EL (cell line): ENCODE results near the gene ZSCAN20.
A peak's percentile ranks its signal among the peaks of the same experiment; 100 is the strongest.
"Not testable (repeated sequence)": the region's sequence is repeated elsewhere in the genome, so short reads cannot be mapped to it uniquely, and the experiment has no call there.

ENCODE experiments used
- DNase-seq: peaks from one replicate; pipeline ENCODE4 v3.0.0-alpha.2; 2016

ZSCAN20 gene

DNA sequence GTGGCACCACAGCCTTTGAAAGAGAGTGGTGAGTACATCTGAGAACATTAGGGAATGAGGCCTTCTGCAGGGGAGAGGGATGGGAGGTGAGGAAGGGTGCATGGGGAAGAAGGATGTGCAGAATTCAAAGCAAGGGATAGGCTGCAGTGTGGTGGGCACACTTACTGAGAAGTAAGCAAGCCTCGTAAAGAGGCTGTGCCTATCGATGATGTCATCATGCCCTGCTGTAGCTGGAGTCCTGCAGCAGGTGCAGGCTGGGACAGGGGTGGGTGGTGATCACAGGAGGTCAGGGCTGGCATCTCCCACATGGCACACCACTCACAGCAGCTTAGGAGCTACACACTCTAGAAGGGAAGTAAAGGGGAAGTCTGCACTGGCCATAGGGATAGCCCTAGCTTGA is 16.2 kb downstream of the ZSCAN20 start:
- no peak for DNase-seq

- no peak for DNase-seq
Observed at GRCh38 chr1:33494929-33495328, 22.5 kb downstream of the ZSCAN20 start.

DNA sequence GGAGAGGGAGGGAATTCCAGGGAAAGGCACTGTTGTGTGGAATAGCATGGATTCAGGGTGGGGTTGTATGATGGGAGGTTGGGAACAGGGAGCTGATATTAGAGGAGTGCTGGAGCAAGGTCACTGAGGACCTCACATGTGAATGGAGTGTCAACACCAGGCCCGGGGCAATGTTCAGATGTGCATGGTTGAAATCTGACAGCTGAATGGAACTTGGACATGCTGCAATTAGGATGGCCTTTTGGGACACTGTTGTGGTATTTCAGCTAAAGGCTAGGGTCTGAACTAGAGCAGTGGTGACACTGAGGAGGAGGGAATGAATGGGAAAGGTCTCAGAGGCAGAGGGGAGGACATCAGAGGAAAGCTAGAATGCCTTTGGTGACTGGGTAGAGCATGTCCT is 25.0 kb downstream of the ZSCAN20 start:
- DNase-seq, result no peak

- DNase-seq, result no peak
Observed at GRCh38 chr1:33500547-33500946, 28.1 kb downstream of the ZSCAN20 start.

GRCh38 chr1:33501309-33501708 is 28.9 kb downstream of the ZSCAN20 start:
- DNase-seq, result no peak

DNA sequence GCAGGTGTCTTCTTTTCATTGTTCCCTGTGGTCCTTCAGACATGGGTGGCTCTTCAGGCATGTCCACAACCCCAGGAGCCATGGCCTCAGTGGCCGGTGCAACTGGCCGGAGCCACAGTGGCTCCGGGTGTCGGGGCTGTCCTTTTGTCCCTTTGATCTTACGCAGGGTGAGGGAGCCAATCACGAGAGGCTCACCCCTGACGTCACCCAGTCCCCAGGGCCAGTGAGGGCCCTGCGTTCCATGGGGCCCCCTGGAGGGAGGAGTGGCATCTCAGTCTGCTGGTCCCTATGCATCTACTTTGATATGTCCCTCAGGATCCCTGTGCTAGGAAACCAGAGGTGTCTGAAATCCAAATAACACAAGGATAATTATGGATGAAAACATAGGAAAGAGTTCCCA is 29.3 kb downstream of the ZSCAN20 start:
- no peak for DNase-seq

DNA sequence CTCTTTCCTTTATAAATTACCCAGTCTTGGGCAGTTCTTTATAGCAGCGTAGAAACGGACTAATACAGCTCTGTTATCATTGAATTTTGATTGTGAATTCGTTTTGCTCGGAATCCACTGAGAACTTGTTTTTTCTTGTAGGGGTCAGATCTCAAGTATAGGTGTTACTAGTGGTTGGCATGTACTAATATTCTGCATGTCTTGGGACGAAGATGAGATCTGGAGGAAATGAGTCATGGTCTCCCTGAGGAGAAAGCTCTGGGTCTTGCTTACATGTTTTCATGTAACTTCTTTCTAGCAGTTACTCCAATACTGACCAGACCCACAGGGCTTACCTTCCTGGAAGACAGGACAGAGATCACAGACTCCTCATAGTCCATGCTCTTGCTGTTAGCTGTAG is 30.3 kb downstream of the ZSCAN20 start:
- DNase-seq, result peak; percentile 45

- DNase-seq, result no peak
Observed at GRCh38 chr1:33503506-33503905, 31.1 kb downstream of the ZSCAN20 start.

- no peak for DNase-seq
Observed at GRCh38 chr1:33507661-33508060, 35.2 kb downstream of the ZSCAN20 start.

DNA sequence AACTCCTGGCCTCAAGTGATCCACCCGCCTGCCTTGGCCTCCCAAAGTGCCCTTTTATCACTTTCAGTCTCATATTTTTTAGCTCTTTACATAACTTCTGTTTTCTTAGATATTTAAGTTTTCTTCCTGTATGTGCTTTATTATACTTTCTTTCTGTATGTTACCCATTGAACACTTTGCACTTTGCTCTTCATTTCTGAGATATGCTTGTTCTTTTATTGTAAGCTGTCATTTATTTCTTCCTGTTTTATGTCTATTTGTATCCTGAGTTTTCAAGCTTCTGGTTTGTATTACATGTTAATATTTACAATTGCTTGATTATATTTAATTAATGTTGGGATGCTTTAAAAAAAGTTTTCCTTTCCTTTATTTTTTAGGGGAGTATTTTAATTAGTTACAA is 35.7 kb downstream of the ZSCAN20 start:
- no peak for DNase-seq

DNA sequence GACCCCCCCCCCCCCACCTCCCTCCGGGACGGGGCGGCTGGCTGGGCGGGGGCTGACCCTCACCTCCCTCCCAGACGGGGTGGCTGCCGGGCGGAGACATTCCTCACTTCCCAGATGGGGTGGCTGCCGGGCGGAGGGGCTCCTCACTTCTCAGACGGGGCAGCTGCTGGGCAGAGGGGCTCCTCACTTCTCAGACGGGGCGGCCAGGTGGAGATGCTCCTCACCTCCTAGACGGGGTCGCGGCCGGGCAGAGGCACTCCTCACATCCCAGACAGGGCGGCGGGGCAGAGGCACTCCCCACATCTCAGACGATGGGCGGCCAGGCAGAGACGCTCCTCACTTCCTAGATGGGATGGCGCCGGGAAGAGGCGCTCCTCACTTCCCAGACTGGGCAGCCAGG is 36.8 kb downstream of the ZSCAN20 start:
- not testable (repeated sequence) for DNase-seq

DNA sequence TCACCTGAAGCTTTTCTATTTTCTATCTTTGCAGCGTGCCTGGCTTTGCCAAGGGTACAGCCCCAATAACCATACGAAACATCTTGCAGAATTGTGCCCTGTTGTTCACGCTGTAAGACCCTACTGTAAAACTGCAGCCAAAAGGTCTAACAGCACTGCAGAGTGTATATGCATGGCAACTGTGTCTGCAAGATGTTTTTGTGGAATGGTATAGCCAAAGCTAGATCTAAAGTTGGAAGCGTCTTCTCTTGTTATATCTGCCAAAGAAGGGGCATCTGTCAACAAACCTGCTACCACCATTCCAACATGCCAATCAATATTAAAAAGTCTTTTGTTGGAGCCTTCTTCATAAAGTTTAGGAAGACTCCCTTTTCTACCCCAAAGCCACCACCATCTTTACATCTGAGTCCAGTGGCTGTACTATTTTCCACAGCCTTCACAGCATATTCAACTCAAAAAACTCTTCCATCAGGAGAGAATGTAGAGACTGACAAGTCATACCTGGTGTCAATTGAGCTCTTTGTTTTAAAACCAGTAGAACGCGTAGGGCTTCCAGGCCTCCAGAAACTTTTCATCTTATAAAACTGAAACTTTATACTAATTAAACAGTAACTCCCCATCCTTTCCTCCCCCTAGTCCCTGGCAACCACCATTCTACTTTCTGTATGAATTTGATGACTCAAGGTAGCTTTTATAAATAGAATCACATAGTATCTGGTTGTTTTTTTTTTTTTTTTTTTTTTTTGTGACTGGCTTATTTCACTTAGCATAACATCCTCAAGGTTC is 40.0 kb downstream of the ZSCAN20 start:
- no peak for DNase-seq

GRCh38 chr1:33515112-33515511 is 42.7 kb downstream of the ZSCAN20 start:
- DNase-seq, result no peak

- DNase-seq, result no peak
Observed at GRCh38 chr1:33515607-33516006, 43.2 kb downstream of the ZSCAN20 start.

GRCh38 chr1:33516428-33516827 is 44.0 kb downstream of the ZSCAN20 start:
- DNase-seq, result no peak

GRCh38 chr1:33516891-33517567 is 44.6 kb downstream of the ZSCAN20 start:
- DNase-seq, result no peak

DNA sequence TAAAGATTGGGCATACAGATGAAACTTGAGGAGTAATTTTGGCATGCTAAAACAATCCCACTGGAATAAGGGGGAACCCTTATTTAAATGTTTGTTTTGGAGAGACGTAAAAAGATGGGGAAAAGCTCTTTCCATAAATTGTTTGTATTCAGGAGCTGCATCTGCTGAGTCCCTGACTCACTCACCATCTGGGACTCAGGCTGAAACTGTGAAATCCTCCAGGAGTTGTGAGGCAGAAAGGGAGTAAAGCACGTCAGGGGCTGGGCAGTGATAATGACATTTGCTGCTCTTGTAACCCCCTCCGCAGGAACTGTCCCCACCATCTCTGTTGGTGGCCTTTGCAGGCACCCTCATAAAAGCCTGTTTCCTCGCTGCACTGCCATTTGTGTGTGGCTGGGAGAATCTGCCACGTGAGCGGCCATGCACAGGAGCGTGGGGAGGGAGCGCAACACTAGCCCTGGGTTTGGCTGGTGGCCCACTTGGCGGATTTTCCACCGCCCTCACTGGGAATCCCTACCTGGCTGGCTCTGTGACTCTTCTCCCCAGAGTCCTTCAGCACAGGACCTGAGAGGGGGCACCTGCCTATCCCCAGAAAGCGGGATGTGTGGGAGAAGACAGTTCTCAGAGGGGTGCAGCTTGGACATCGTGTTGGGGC is 45.3 kb downstream of the ZSCAN20 start:
- DNase-seq, result no peak

- no peak for DNase-seq
Observed at GRCh38 chr1:33519240-33519884, 46.9 kb downstream of the ZSCAN20 start.

- DNase-seq, result no peak
Observed at GRCh38 chr1:33524586-33524985, 52.1 kb downstream of the ZSCAN20 start.

DNA sequence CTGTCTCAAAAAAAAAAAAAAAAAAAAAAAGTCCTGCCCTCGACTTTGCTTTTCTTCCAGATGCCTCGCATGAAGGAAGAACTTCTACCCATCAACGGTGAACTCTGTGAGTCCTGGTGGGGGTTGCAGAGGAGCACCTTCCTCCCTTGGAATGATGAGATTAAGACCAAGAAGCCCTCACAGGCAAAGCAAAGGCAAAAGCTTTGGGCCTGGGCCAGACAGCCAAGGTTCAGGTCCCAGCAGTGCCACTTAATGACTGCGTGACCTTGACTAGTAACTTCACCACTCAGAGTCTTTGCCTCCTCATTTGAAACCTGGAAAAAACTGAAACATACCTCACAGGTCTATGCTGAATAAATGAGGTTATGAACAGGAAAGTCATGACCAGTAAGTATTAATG is 55.5 kb downstream of the ZSCAN20 start:
- no peak for DNase-seq

- DNase-seq, result no peak
Observed at GRCh38 chr1:33529957-33530356, 57.5 kb downstream of the ZSCAN20 start.

DNA sequence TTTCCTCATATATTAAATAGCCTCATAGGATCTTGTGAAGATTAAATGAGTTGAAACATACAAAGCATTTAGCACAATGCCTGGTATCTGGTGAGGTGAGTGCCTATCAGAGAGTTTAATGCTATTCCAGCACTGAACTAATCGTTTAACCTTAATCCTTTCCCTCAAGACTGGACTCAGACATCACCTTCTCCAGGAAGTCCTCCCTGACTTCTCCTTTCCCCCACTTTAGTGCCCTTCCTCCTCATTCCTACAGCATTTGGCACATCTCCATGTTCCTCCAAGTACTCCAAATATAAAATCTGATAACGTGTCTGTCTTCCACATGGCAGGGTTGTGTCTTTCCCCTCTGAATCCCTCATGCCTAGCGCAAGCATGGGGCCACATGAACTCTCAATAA is 59.8 kb downstream of the ZSCAN20 start:
- DNase-seq, result no peak

DNA sequence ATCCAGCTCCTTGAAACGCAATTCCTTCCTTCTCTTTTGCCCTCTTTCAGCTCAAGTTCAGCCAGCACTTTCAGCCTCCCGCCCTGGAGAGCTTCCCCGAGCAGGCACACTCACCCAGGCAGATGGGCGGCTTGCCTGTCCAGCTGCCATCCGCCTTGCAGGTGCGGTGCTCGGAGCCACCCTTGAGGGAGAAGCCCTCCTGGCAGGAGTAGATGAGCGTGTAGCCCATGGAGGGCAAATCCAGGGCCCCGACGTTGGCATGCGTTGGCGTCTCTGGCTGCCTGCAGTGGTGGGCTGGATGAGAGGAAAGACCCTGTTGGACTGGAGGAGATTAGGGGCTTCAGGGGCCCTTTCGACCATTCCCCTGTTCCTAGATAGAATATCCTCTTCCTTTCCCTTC is 60.5 kb downstream of the ZSCAN20 start:
- no peak for DNase-seq

GRCh38 chr1:33535334-33535733 is 62.9 kb downstream of the ZSCAN20 start:
- no peak for DNase-seq
